GM12892 (cell line): ENCODE measurements around the gene CRYGS.

Experiments used
- DNase-seq: peaks from one replicate; pipeline ENCODE4 v3.0.0; 2011; ENCODE audit not compliant: insufficient read length
- FAIRE-seq: peaks from 2 replicates; lab custom pipeline; 2011; peaks lifted over from hg19 to GRCh38; lab: Jason Lieb, UNC
- POLR2A ChIP-seq: IDR thresholded peaks from 2 replicates; pipeline ENCODE4 v1.6.1; 2011; ENCODE audit warnings: low read depth, low read length, control low read depth
- POLR2AphosphoS5 ChIP-seq: IDR thresholded peaks from 2 replicates; pipeline ENCODE4 v1.6.1; 2011; ENCODE audit warnings: low read depth, low read length, control low read depth
- TAF1 ChIP-seq: IDR thresholded peaks from 2 replicates; pipeline ENCODE4 v1.6.1; 2011; ENCODE audit warnings: low read depth, mild to moderate bottlenecking, control low read depth, low read length, borderline replicate concordance

CRYGS gene

GRCh38 chr3:186525369-186526255 is 18.6 kb downstream of the CRYGS start:
- no peak for TF ChIP-seq TAF1
- TF ChIP-seq POLR2A: no peak
- DNase-seq: no peak
- FAIRE-seq: peak; percentile 48

DNA sequence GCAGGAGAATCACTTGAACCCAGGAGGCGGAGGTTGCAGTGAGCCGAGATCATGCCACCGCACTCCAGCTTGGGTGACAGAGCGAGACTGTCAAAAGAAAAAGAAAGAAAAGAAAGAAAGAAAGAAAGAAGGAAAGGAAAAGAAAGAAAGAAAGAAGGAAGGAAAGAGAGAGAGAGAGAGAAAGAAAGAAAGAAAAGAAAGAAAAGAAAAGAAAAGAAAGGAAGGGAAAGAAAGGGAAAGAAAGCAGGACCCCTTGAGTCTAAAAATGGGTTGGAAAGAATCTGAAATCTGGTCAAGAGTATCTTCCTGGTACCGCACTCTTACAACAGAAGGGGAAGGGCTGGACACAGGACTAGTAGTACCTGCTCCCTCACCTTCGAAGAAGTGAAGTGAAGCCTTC is 19.6 kb downstream of the CRYGS start:
- DNase-seq: no peak

GRCh38 chr3:186523434-186523833 is 20.7 kb downstream of the CRYGS start:
- FAIRE-seq (no peak), DNase-seq (no peak)
- no peak for TF ChIP-seq POLR2A
- TF ChIP-seq POLR2AphosphoS5: no peak
- TF ChIP-seq TAF1: no peak

More for the DNA sequence above, 19.6 kb downstream of the CRYGS start:
- no peak for FAIRE-seq
- TF ChIP-seq POLR2A: no peak
- TF ChIP-seq TAF1: no peak
- TF ChIP-seq POLR2AphosphoS5: no peak

DNA sequence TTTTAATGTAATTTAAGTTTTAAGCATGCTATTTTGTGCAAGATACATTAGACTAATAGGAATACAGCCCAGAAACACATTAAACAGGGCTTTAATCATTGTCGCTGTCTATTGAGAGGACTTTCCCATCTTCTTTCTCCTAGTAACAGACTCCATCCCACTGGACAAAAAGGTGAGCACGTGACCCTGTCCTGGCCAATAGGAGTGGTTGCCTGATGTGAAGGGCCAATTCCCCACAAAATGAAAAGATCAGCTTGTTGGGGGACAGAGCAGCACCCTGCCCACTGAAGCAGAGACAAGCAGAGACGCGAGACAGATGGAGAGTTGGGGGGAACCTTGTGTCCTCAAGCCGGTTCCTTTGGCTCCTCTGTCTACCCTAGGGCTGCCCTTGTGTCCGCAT is 21.2 kb downstream of the CRYGS start:
- TF ChIP-seq TAF1: no peak
- no peak for TF ChIP-seq POLR2A
- TF ChIP-seq POLR2AphosphoS5: no peak

GRCh38 chr3:186520957-186521842 is 23.0 kb downstream of the CRYGS start:
- TF ChIP-seq POLR2A: no peak
- no peak for TF ChIP-seq TAF1
- no peak for TF ChIP-seq POLR2AphosphoS5
- DNase-seq: no peak
- FAIRE-seq: peak; percentile 86

More for the DNA sequence above, 21.2 kb downstream of the CRYGS start:
- no peak for FAIRE-seq
- DNase-seq: no peak

DNA sequence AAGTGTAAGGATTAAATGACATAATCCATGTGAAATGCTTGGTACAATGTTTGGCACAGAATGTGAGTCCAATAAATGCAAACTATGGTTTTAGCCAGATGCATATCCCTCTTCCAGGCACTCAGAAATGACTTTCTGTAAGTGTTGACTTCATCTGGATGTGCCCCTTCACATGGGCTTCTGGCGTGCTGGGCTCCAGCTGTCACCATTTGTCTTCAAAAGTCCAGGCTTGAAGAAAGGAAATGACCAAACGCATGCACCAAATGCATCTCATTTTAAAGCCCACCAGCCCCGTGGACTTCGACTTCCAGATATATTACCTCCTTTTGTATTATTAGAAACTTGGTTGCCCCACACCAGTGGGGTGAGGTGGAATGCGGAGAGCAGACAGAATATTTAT is 23.7 kb downstream of the CRYGS start:
- no peak for TF ChIP-seq POLR2A
- TF ChIP-seq POLR2AphosphoS5: no peak
- no peak for TF ChIP-seq TAF1
- DNase-seq (no peak), FAIRE-seq (no peak)

- FAIRE-seq: peak; percentile 77
- no peak for DNase-seq
- TF ChIP-seq TAF1 (no peak), POLR2AphosphoS5 (0 out of 2 replicates have a peak, but pooled peaks have one; percentile 32), POLR2A (peak; percentile 39; the same call in 1 of the 2 replicates)
Observed at GRCh38 chr3:186519021-186519658, 25.0 kb downstream of the CRYGS start.

GRCh38 chr3:186517218-186517617 is 27.0 kb downstream of the CRYGS start:
- no peak for FAIRE-seq
- TF ChIP-seq POLR2A: no peak
- TF ChIP-seq POLR2AphosphoS5: no peak
- no peak for TF ChIP-seq TAF1

DNA sequence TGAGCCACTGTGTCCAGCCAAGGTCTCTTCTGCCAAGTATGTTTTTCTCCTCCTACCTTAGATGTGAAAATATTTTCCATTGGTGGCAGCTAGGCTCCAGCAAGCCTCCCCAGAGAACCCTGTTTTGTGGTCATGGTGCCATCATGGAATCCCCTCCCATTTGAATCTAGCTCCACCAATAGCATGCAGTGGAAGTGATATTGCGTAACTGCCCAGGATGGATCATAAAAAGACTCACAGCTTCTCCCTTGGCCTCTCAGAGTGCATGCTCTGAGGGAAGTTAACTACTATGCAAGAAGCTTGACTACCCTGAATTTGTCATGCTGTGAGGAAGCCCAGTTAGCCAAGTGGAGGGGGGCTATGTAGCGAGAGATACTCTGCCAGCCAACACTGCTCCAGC is 27.5 kb downstream of the CRYGS start:
- DNase-seq: no peak
- FAIRE-seq: no peak

More at GRCh38 chr3:186517218-186517617, 27.0 kb downstream of the CRYGS start:
- DNase-seq: no peak

GRCh38 chr3:186515125-186515524 is 29.1 kb downstream of the CRYGS start:
- DNase-seq: no peak
- TF ChIP-seq TAF1 (no peak), POLR2A (no peak), POLR2AphosphoS5 (no peak)
- FAIRE-seq: peak; percentile 70

More for the DNA sequence above, 27.5 kb downstream of the CRYGS start:
- TF ChIP-seq POLR2AphosphoS5: no peak
- TF ChIP-seq POLR2A: no peak
- no peak for TF ChIP-seq TAF1

DNA sequence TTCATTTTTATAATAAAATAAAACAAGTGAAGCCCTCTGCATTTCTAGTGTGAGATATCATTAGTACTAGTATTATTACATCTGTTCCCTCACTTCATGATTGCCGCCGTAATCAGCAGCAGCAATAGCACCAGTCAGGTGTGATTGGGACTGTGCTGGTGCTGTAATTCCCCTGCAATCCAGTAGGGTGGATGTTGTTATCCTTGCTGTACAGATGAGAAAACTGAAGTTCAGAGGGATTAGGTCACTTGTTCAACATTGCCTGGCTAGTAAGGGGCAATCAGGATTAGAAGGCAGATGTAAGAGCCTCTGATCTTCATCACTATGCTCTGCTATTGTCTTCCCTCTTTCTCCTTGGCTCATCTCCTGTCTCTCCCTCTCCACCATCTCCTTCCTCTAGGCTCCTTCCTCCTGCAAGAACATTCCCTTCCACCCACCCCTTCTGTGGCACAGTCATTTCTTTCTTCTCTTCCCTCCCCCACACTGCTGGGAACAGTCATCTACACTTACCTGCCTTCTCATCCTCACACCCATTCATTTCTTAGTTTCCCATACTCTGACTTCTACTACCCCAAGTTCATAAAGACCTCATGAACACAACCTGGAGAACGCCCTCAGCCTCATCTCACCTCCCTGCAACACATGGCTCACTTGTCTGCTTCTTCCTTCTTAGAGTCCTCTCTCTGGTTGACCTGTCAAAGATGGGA is 29.7 kb downstream of the CRYGS start:
- peak; percentile 83 for FAIRE-seq

More for the DNA sequence above, 29.7 kb downstream of the CRYGS start:
- TF ChIP-seq POLR2AphosphoS5 (no peak), TAF1 (no peak), POLR2A (no peak)
- no peak for DNase-seq
